ENCODE measurements around the gene ERAL1.

Gene ERAL1
- long read RNA-seq, transcript ERAL1-201 (10 exons, 1,925 nt) = major isoform, 421 of 469 reads
- long read RNA-seq, partial matches to known transcripts = 3 of 469 reads
- long read RNA-seq, other reads (novel, unspliced or antisense) = 45 of 469 reads

GRCh38 chr17:28854457-28855335, at the start of gene ERAL1:
TSS of gene ERAL1 (plus strand) at chr17:28855016. CDS start at chr17:28855035, 19 bp downstream.
- no peaks in the 10 kb centered on the region for H3K27me3 ChIP-seq (ENCODE audit: insufficient read depth, poor library complexity, severe bottlenecking)
- TF ChIP-seq SPI1 (IDR thresholded peaks at IDR 0.05; ENCODE audit: borderline replicate concordance, low read depth) = no peak; the same call in 1 of the 2 replicates
- TF ChIP-seq POLR2AphosphoS5 (IDR thresholded peaks at IDR 0.05; ENCODE audit: low read depth) = peak; percentile 88
- TF ChIP-seq GABPA (IDR thresholded peaks at IDR 0.05; ENCODE audit: low read depth) = no peak; the same call in 1 of the 2 replicates
- peak; percentile 73 for TF ChIP-seq REST (IDR thresholded peaks at IDR 0.05; ENCODE audit: insufficient replicate concordance, low read depth)
- TF ChIP-seq CTCF (IDR thresholded peaks at IDR 0.05; ENCODE audit: insufficient read depth, low read length) = no peak
- peak; percentile 57 to 89 for DNase-seq (ENCODE audit: low read depth in 1 of 2, low spot score in 1 of 2)
- peak within 1 kb of the TSS; percentile 80 for H3K4me3 ChIP-seq (replicated peaks; ENCODE audit: insufficient read depth, low read length)
- peak within 1 kb of the TSS; percentile 67 for H3K27ac ChIP-seq (replicated peaks)

GRCh38 chr17:28807925-28808634, 46.7 kb upstream of the ERAL1 start:
- no peak for TF ChIP-seq CTCF (IDR thresholded peaks at IDR 0.05; ENCODE audit: insufficient read depth, low read length)
- no peak for TF ChIP-seq SPI1 (IDR thresholded peaks at IDR 0.05; ENCODE audit: borderline replicate concordance, low read depth)
- no peak for TF ChIP-seq GABPA (IDR thresholded peaks at IDR 0.05; ENCODE audit: low read depth)
- no peak for TF ChIP-seq POLR2AphosphoS5 (IDR thresholded peaks at IDR 0.05; ENCODE audit: low read depth)
- no peak for TF ChIP-seq REST (IDR thresholded peaks at IDR 0.05; ENCODE audit: insufficient replicate concordance, low read depth)
- no peak for DNase-seq (ENCODE audit: low read depth in 1 of 2, low spot score in 1 of 2)
- H3K27ac ChIP-seq (replicated peaks) = no peak overlapping the region
- H3K27me3 ChIP-seq (ENCODE audit: insufficient read depth, poor library complexity, severe bottlenecking) = no peaks in the 10 kb centered on the region
- H3K4me3 ChIP-seq (replicated peaks; ENCODE audit: insufficient read depth, low read length) = no peak overlapping the region

GRCh38 chr17:28810437-28810836, 44.4 kb upstream of the ERAL1 start:
- no peaks in the 10 kb centered on the region for H3K27me3 ChIP-seq (ENCODE audit: insufficient read depth, poor library complexity, severe bottlenecking)
- H3K4me3 ChIP-seq (replicated peaks; ENCODE audit: insufficient read depth, low read length) = no peak overlapping the region
- no peak overlapping the region for H3K27ac ChIP-seq (replicated peaks)
- TF ChIP-seq POLR2AphosphoS5 (IDR thresholded peaks at IDR 0.05; ENCODE audit: low read depth) = no peak
- TF ChIP-seq GABPA (IDR thresholded peaks at IDR 0.05; ENCODE audit: low read depth) = no peak
- no peak for TF ChIP-seq CTCF (IDR thresholded peaks at IDR 0.05; ENCODE audit: insufficient read depth, low read length)
- no peak for TF ChIP-seq REST (IDR thresholded peaks at IDR 0.05; ENCODE audit: insufficient replicate concordance, low read depth)
- TF ChIP-seq SPI1 (IDR thresholded peaks at IDR 0.05; ENCODE audit: borderline replicate concordance, low read depth) = no peak
- no peak for DNase-seq (ENCODE audit: low read depth in 1 of 2, low spot score in 1 of 2)
